KMS-11 (cell line): ENCODE data around the gene NKAP.

Experiments used
- H2AFZ ChIP-seq: fragments of 200-600 bp; sonication (generic); 2 replicates; pipeline ENCODE4 v1.6.1; 2016; ENCODE audit warnings: antibody characterized with exemption, mixed run types, low read depth
- H3K27ac ChIP-seq: fragments of 200-600 bp; sonication (generic); 2 replicates; pipeline ENCODE4 v1.6.1; 2016; ENCODE audit warnings: mild to moderate bottlenecking, mixed run types
- H3K27me3 ChIP-seq: fragments of 200-600 bp; sonication (generic); 2 replicates; pipeline ENCODE4 v1.6.1; 2017; ENCODE audit warnings: mild to moderate bottlenecking, low read depth, mixed run types, moderate library complexity; ENCODE audit not compliant: insufficient read depth
- H3K36me3 ChIP-seq: fragments of 200-600 bp; sonication (generic); 2 replicates; pipeline ENCODE4 v1.6.1; 2017; ENCODE audit warnings: mild to moderate bottlenecking, mixed run types; ENCODE audit not compliant: insufficient read depth
- H3K4me1 ChIP-seq: fragments of 200-600 bp; sonication (generic); 2 replicates; pipeline ENCODE4 v1.6.1; 2016; ENCODE audit warnings: mild to moderate bottlenecking, low read depth, mixed run types; ENCODE audit not compliant: poor library complexity, severe bottlenecking
- H3K4me2 ChIP-seq: fragments of 200-600 bp; sonication (generic); 2 replicates; pipeline ENCODE4 v1.7.0; 2016; ENCODE audit warnings: mild to moderate bottlenecking, mixed run types
- H3K4me3 ChIP-seq: fragments of 200-600 bp; sonication (generic); IDR thresholded peaks from 2 replicates; pipeline ENCODE4 v1.6.1; 2017; ENCODE audit warnings: low read depth, low read length, mixed read lengths; ENCODE audit not compliant: insufficient read depth
- H3K79me2 ChIP-seq: fragments of 200-600 bp; sonication (generic); 2 replicates; pipeline ENCODE4 v1.6.1; 2016; ENCODE audit warnings: low read depth, mixed run types; ENCODE audit not compliant: insufficient read depth
- H3K9ac ChIP-seq: fragments of 200-600 bp; sonication (generic); 2 replicates; pipeline ENCODE4 v1.6.1; 2016; ENCODE audit warnings: mild to moderate bottlenecking, mixed run types
- H4K20me1 ChIP-seq: fragments of 200-600 bp; sonication (generic); 2 replicates; pipeline ENCODE4 v1.6.1; 2016; ENCODE audit warnings: mild to moderate bottlenecking, mixed run types; ENCODE audit not compliant: insufficient read depth
- CTCF ChIP-seq: fragments of 200-600 bp; sonication (generic); conservative IDR thresholded peaks from 2 replicates; pipeline ENCODE4 v1.6.1; 2017; ENCODE audit warnings: low read depth, mild to moderate bottlenecking, antibody characterized with exemption, low read length, moderate library complexity, mixed read lengths

The NKAP gene

GRCh38 chrX:119986203-119986602 is 42.7 kb upstream of the NKAP start:
- Histone ChIP-seq H3K27ac (no peak overlapping the region), H3K4me1 (no peaks in the 10 kb centered on the region), H3K36me3 (no peaks in the 10 kb centered on the region), H2AFZ (no peak overlapping the region), H4K20me1 (no peaks in the 10 kb centered on the region), H3K27me3 (no peaks in the 10 kb centered on the region), H3K4me3 (no peak overlapping the region), H3K9ac (no peak overlapping the region), H3K4me2 (no peak overlapping the region), H3K79me2 (no peaks in the 10 kb centered on the region)
- no peak for TF ChIP-seq CTCF

GRCh38 chrX:119984652-119985051 is 41.1 kb upstream of the NKAP start:
- no peaks in the 10 kb centered on the region for H3K27me3 ChIP-seq
- H3K27ac ChIP-seq = no peak overlapping the region
- no peak overlapping the region for H3K4me2 ChIP-seq
- no peaks in the 10 kb centered on the region for H4K20me1 ChIP-seq
- TF ChIP-seq CTCF = no peak
- no peak overlapping the region for H3K9ac ChIP-seq
- no peak overlapping the region for H3K4me3 ChIP-seq
- H3K79me2 ChIP-seq = no peaks in the 10 kb centered on the region
- H3K36me3 ChIP-seq = no peaks in the 10 kb centered on the region
- no peaks in the 10 kb centered on the region for H3K4me1 ChIP-seq
- no peak overlapping the region for H2AFZ ChIP-seq

- Histone ChIP-seq H3K79me2 (no peaks in the 10 kb centered on the region), H3K4me2 (no peak overlapping the region), H2AFZ (no peak overlapping the region), H4K20me1 (no peaks in the 10 kb centered on the region), H3K4me1 (no peaks in the 10 kb centered on the region), H3K4me3 (no peak overlapping the region), H3K27me3 (no peaks in the 10 kb centered on the region), H3K9ac (no peak overlapping the region), H3K36me3 (no peaks in the 10 kb centered on the region), H3K27ac (no peak overlapping the region)
- no peak for TF ChIP-seq CTCF
Measured at GRCh38 chrX:119983494-119983893, 39.9 kb upstream of the NKAP start.

- Histone ChIP-seq H3K4me2 (no peak overlapping the region), H3K27me3 (no peaks in the 10 kb centered on the region), H3K36me3 (no peaks in the 10 kb centered on the region), H4K20me1 (no peaks in the 10 kb centered on the region), H3K27ac (no peak overlapping the region), H3K4me3 (no peak overlapping the region), H3K4me1 (no peaks in the 10 kb centered on the region), H3K79me2 (no peaks in the 10 kb centered on the region), H2AFZ (no peak overlapping the region), H3K9ac (no peak overlapping the region)
- TF ChIP-seq CTCF = no peak
Measured at GRCh38 chrX:119982145-119982544, 38.6 kb upstream of the NKAP start.
